H1 (cell line): ENCODE measurements around the gene ACTR1B. TPM values are rescaled to one million over a fixed set of nuclear protein-coding genes. Genes with fewer than 3 reads are reported as not detected.
"Not testable (repeated sequence)": the region's sequence is repeated elsewhere in the genome, so short reads cannot be mapped to it uniquely, and the experiment has no call there.

Experiments
- CTCF ChIA-PET: fragments of 300-600 bp; sonication (Branson Sonifier 250); formaldehyde crosslinking; loops from one replicate; lab custom pipeline; 2021; ENCODE audit not compliant: partially characterized antibody; lab: Charles Lee
- POLR2A ChIA-PET: fragments of 300-600 bp; sonication (Branson Sonifier 250); formaldehyde crosslinking; loops from one replicate; lab custom pipeline; 2021; ENCODE audit warnings: inconsistent platforms; ENCODE audit not compliant: partially characterized antibody; lab: Charles Lee
- DNase-seq, 2 experiments: peaks; one replicate each; pipeline versions ENCODE4 v3.0.0 to v3.0.0-alpha.2; 2010 to 2022; ENCODE audit warnings: low spot score in 2 of 2, low read depth in 1 of 2, mixed read lengths in 1 of 2
- FAIRE-seq: peaks from 2 replicates; lab custom pipeline; 2011; peaks lifted over from hg19 to GRCh38; lab: Jason Lieb, UNC
- H2AFZ ChIP-seq: 2 replicates; pipeline ENCODE4 v1.8.1; 2012; ENCODE audit warnings: low read length, inconsistent platforms
- H2AK5ac ChIP-seq: 2 replicates; pipeline ENCODE4 v1.6.1; 2013; ENCODE audit warnings: low read depth, low read length
- H2BK120ac ChIP-seq: replicated peaks from 2 replicates; pipeline ENCODE3; 2013; ENCODE audit warnings: low read depth, low read length, inconsistent platforms
- H2BK12ac ChIP-seq: 2 replicates; pipeline ENCODE4 v1.6.1; 2013; ENCODE audit warnings: low read depth, low read length
- H2BK15ac ChIP-seq: 2 replicates; pipeline ENCODE4 v1.6.1; 2013; ENCODE audit warnings: low read length
- H2BK20ac ChIP-seq: 2 replicates; pipeline ENCODE4 v1.6.1; 2013; ENCODE audit warnings: low read length
- H2BK5ac ChIP-seq: 2 replicates; pipeline ENCODE4 v1.6.1; 2013; ENCODE audit warnings: low read depth, low read length
- H3K14ac ChIP-seq: 2 replicates; pipeline ENCODE4 v1.6.1; 2013; ENCODE audit warnings: inconsistent platforms; ENCODE audit not compliant: insufficient read length
- H3K18ac ChIP-seq: 2 replicates; pipeline ENCODE4 v1.6.1; 2013; ENCODE audit warnings: low read length; ENCODE audit errors: extremely low read depth
- H3K23ac ChIP-seq: 2 replicates; pipeline ENCODE4 v1.6.1; 2013; ENCODE audit warnings: inconsistent platforms; ENCODE audit not compliant: insufficient read length
- H3K23me2 ChIP-seq: 2 replicates; pipeline ENCODE4 v1.6.1; 2013; ENCODE audit warnings: low read depth, low read length
- H3K27ac ChIP-seq: 2 replicates; pipeline ENCODE4 v1.6.1; 2011; ENCODE audit warnings: low read depth, low read length, inconsistent platforms
- H3K27me3 ChIP-seq, 4 experiments: replicated peaks in 1 of 4; 1 replicate in 1 of 4; 2 replicates in 3 of 4; pipeline versions ENCODE4 v1.6.1 to v1.8.1; 2011 to 2013; ENCODE audit warnings: low read length in 3 of 4, mild to moderate bottlenecking in 3 of 4, inconsistent platforms in 2 of 4, mixed read lengths in 2 of 4, moderate library complexity in 1 of 4; ENCODE audit not compliant: control insufficient read depth in 3 of 4, insufficient read depth in 3 of 4; ENCODE audit errors: extremely low read depth in 1 of 4
- H3K36me3 ChIP-seq, 4 experiments: 2 replicates each; pipeline versions ENCODE4 v1.6.1 to v1.8.1; 2011 to 2013; ENCODE audit warnings: mild to moderate bottlenecking in 4 of 4, low read length in 3 of 4, moderate library complexity in 2 of 4, control low read depth in 1 of 4, inconsistent platforms in 1 of 4; ENCODE audit not compliant: insufficient read depth in 4 of 4, control insufficient read depth in 2 of 4
- H3K4ac ChIP-seq: replicated peaks from 2 replicates; pipeline ENCODE3; 2013; ENCODE audit warnings: low read length, low read depth, mixed read lengths, inconsistent platforms; ENCODE audit not compliant: insufficient read length
- H3K4me1 ChIP-seq, 4 experiments: replicated peaks in 1 of 4; 1 replicate in 1 of 4; 2 replicates in 3 of 4; pipeline versions ENCODE4 v1.6.1 to v1.8.1; 2011 to 2013; ENCODE audit warnings: low read length in 3 of 4, inconsistent platforms in 2 of 4, mixed read lengths in 1 of 4; ENCODE audit not compliant: insufficient read depth in 4 of 4, control insufficient read depth in 3 of 4
- H3K4me2 ChIP-seq, 2 experiments: 2 replicates each; pipeline versions ENCODE4 v1.6.1 to v1.8.1; 2011 to 2013; ENCODE audit warnings: low read depth in 2 of 2, low read length in 2 of 2, control low read depth in 1 of 2, inconsistent platforms in 1 of 2, mild to moderate bottlenecking in 1 of 2; ENCODE audit not compliant: insufficient read depth in 1 of 2
- H3K4me3 ChIP-seq, 4 experiments: fragments of 200-600, 300-600 bp in 1 of 4; sonication (generic), shearing (Covaris generic), sonication (Bioruptor Twin) in 1 of 4; 2 replicates each; pipeline versions ENCODE4 v1.5.1 to v1.8.1; 2011 to 2016; ENCODE audit warnings: low read length in 4 of 4, low read depth in 3 of 4, control low read depth in 2 of 4, inconsistent platforms in 2 of 4, mild to moderate bottlenecking in 2 of 4, mixed read lengths in 1 of 4, moderate library complexity in 1 of 4; ENCODE audit not compliant: insufficient read depth in 2 of 4; ENCODE audit errors: extremely low read depth in 1 of 4
- H3K56ac ChIP-seq: replicated peaks from 2 replicates; pipeline ENCODE3; 2013; ENCODE audit warnings: low read depth, mild to moderate bottlenecking, mixed read lengths, low read length, inconsistent platforms; ENCODE audit not compliant: insufficient read length
- H3K79me1 ChIP-seq: 2 replicates; pipeline ENCODE4 v1.6.1; 2013; ENCODE audit warnings: low read depth, low read length, control low read depth
- H3K79me2 ChIP-seq, 2 experiments: 2 replicates each; pipeline versions ENCODE4 v1.6.1 to v1.8.1; 2012 to 2013; ENCODE audit warnings: low read length in 2 of 2, mild to moderate bottlenecking in 2 of 2, inconsistent platforms in 1 of 2; ENCODE audit not compliant: insufficient read depth in 2 of 2, control insufficient read depth in 1 of 2
- H3K9ac ChIP-seq, 4 experiments: replicated peaks in 1 of 4; 1 replicate in 1 of 4; 2 replicates in 3 of 4; pipeline versions ENCODE4 v1.6.1 to v1.8.1; 2011 to 2013; ENCODE audit warnings: low read depth in 3 of 4, low read length in 3 of 4, control low read depth in 2 of 4, mild to moderate bottlenecking in 2 of 4, moderate library complexity in 2 of 4, inconsistent platforms in 1 of 4; ENCODE audit errors: extremely low read depth in 1 of 4
- H3K9me3 ChIP-seq, 2 experiments: 2 replicates each; pipeline versions ENCODE4 v1.6.1 to v1.8.1; 2012 to 2013; ENCODE audit warnings: mild to moderate bottlenecking in 2 of 2, moderate library complexity in 2 of 2, control low read depth in 1 of 2, inconsistent platforms in 1 of 2, low read depth in 1 of 2, low read length in 1 of 2, mixed read lengths in 1 of 2; ENCODE audit not compliant: insufficient read depth in 2 of 2
- H4K20me1 ChIP-seq, 2 experiments: replicated peaks in 1 of 2; 2 replicates each; pipeline versions ENCODE3 to v1.8.1; 2011 to 2013; ENCODE audit warnings: inconsistent platforms in 2 of 2, low read length in 2 of 2, mild to moderate bottlenecking in 1 of 2; ENCODE audit not compliant: insufficient read depth in 2 of 2, control insufficient read depth in 1 of 2
- H4K5ac ChIP-seq: 2 replicates; pipeline ENCODE4 v1.6.1; 2013; ENCODE audit warnings: low read length, low read depth, mixed read lengths, inconsistent platforms; ENCODE audit not compliant: insufficient read length
- H4K8ac ChIP-seq: 2 replicates; pipeline ENCODE4 v1.8.0; 2013; ENCODE audit warnings: mild to moderate bottlenecking, moderate library complexity, low read length, inconsistent platforms; ENCODE audit not compliant: insufficient read depth; ENCODE audit errors: extremely low read depth
- H4K91ac ChIP-seq: replicated peaks from 2 replicates; pipeline ENCODE3; 2013; ENCODE audit warnings: low read length, mixed read lengths, inconsistent platforms; ENCODE audit not compliant: insufficient read length
- WGBS, 2 experiments: shearing (Covaris generic) in 1 of 2; methylation state at CpG; one replicate each; pipeline versions ENCODE4 v1.1.6 to v1.1.7; 2013 to 2015; ENCODE audit warnings: low lambda C conversion rate in 2 of 2, mixed read lengths in 2 of 2, inconsistent platforms in 1 of 2, low coverage in 1 of 2, missing lambda C conversion rate in 1 of 2; ENCODE audit not compliant: insufficient replicate concordance in 2 of 2, insufficient coverage in 1 of 2, insufficient read length in 1 of 2; ENCODE audit errors: extremely low coverage in 1 of 2, missing lambda C conversion rate in 1 of 2; 5-methylcytosine and 5-hydroxymethylcytosine counted together
- polyA plus RNA-seq, 7 experiments: library from polyadenylated mRNA; depleted of rRNA in 3 of 7; stranded (reverse) in 5 of 7; unstranded in 2 of 7; fragments of >200 nt in 5 of 7; fragments of 200-250 nt in 2 of 7; gene quantifications; 1 replicate in 5 of 7; 2 replicates in 1 of 7; 4 replicates in 1 of 7; pipeline versions ENCODE4 v1.2.1 to v1.2.3, GENCODE V29; 2011 to 2013; ENCODE audit warnings: missing spikeins in 2 of 7, mixed read lengths in 2 of 7
- small RNA-seq: library from polyadenylated mRNA; stranded (forward); fragments of <200 nt; extraction: miRNeasy Mini kit (QIAGEN cat#:217004); gene quantifications from one replicate; pipeline ENCODE3, GENCODE V24; 2013; ENCODE audit not compliant: insufficient read depth
- total RNA-seq: library from RNA; stranded (reverse); fragmentation: NEBNext Ultra II Directional; extraction: Animal tissue kit (Norgen Biotek cat#: 25700); gene quantifications from 2 replicates; pipeline ENCODE4 v1.2.1, GENCODE V29; 2021

ACTR1B gene
- total and polyA plus RNA-seq, 2 of the 8 experiments (the other 6 are each of a cell fraction or from before 2014, with no cell fraction given) = 40.7 to 56.0 TPM

DNA sequence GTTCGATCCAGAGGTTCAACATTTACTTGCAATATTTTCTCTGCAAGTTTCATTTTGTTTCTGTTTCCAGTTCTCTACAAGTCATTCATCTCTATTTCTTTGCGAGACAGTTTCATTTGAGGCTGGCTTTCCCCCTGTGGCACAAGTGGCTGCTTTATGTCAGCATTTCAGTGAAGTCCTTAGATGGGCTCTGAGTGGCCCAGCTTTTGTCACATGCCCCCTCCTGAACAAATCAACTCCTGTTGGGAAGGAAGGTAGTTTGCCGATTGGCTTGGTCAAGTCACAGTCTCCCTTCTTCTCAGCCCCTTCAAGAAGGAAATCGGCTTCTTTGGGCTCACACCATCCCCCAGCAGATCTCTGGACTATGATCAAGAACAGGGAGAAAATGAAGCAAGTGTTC lies 55.1 kb downstream of the ACTR1B start:
- H3K36me3 ChIP-seq, H3K27ac ChIP-seq, H2BK5ac ChIP-seq, H4K91ac ChIP-seq, H4K5ac ChIP-seq, H3K56ac ChIP-seq, H3K9me3 ChIP-seq, H3K4ac ChIP-seq, H4K20me1 ChIP-seq, H3K4me1 ChIP-seq, DNase-seq, H2AFZ ChIP-seq, H3K4me2 ChIP-seq, FAIRE-seq, CTCF ChIA-PET, POLR2A ChIA-PET, H2BK15ac ChIP-seq, H3K79me2 ChIP-seq, H2BK12ac ChIP-seq, H3K23ac ChIP-seq, H3K27me3 ChIP-seq, H2BK120ac ChIP-seq, H4K8ac ChIP-seq, H3K23me2 ChIP-seq, H2BK20ac ChIP-seq, H3K14ac ChIP-seq, H3K9ac ChIP-seq, H3K4me3 ChIP-seq, H3K18ac ChIP-seq, H2AK5ac ChIP-seq, H3K79me1 ChIP-seq: not testable (repeated sequence)
- WGBS, 2 experiments = 92% methylated on average over 2 of the region's 4 CpGs; no CpG with 5 or more reads in 1 of the 2 experiments

Small RNA genes lying within 50 kb of the gene (small RNA-seq; reads per million reads assigned to genes)
- gene RNU4-8P = not detected

Other genes with a start within 250 kb of the ACTR1B start
- gene ANKRD36B, start 74.2 kb downstream of the ACTR1B start, total RNA-seq = 5.5 and 8.5 TPM in 2 replicates
- gene ANKRD36B, start 74.2 kb downstream of the ACTR1B start, polyA plus RNA-seq (2011; rRNA removed) = 1.4 and 2.4 TPM in 2 replicates
- gene COX5B, start 18.0 kb downstream of the ACTR1B start, total RNA-seq = 233 and 247 TPM in 2 replicates
- 435 and 468 TPM in 2 replicates for gene COX5B, start 18.0 kb downstream of the ACTR1B start, polyA plus RNA-seq (2011; rRNA removed)
- gene C2orf92, start 5.7 kb upstream of the ACTR1B start, total RNA-seq = 3.7 and 5.2 TPM in 2 replicates
- gene C2orf92, start 5.7 kb upstream of the ACTR1B start, polyA plus RNA-seq (2011; rRNA removed) = 2.1 and 2.3 TPM in 2 replicates
- not detected in 2 replicates for gene ZAP70, start 49.5 kb upstream of the ACTR1B start, total RNA-seq
- gene ZAP70, start 49.5 kb upstream of the ACTR1B start, polyA plus RNA-seq (2011; rRNA removed) = 0.15 and 0.20 TPM in 2 replicates